K562 (cell line): Measurements from ENCODE around the gene HEXIM2. TPM values are rescaled to one million over a fixed set of nuclear protein-coding genes. Genes with fewer than 3 reads are reported as not detected.

Source experiments
- ARNT ChIP-seq, 2 experiments: fragments of 450-650 bp; IDR thresholded peaks; 2 replicates each; pipeline ENCODE4 v1.6.1; 2016; ENCODE audit warnings: mild to moderate bottlenecking in 1 of 2
- BHLHE40 ChIP-seq: IDR thresholded peaks from 2 replicates; pipeline ENCODE4 v1.6.1; 2011; ENCODE audit warnings: low read length, improper control_type of control experiment
- CREM ChIP-seq: IDR thresholded peaks from 2 replicates; pipeline ENCODE4 v1.6.1; 2014; ENCODE audit warnings: antibody characterized with exemption, low read depth
- E2F8 ChIP-seq: fragments of 450-650 bp; IDR thresholded peaks from 2 replicates; pipeline ENCODE4 v1.7.1; 2018; ENCODE audit warnings: mild to moderate bottlenecking, low read depth; ENCODE audit not compliant: partially characterized antibody
- JUN ChIP-seq, 2 experiments: sonication (generic) in 1 of 2; formaldehyde crosslinking in 1 of 2; IDR thresholded peaks; 2 replicates each; pipeline versions ENCODE4 v1.6.1 to v1.8.0; 2012 to 2022; ENCODE audit warnings: borderline replicate concordance in 2 of 2, mild to moderate bottlenecking in 2 of 2, improper control_type of control experiment in 1 of 2, low read depth in 1 of 2, low read length in 1 of 2, missing genetic modification reagents in 1 of 2
- MTA3 ChIP-seq: fragments of 450-650 bp; formaldehyde crosslinking; IDR thresholded peaks from 2 replicates; pipeline ENCODE4 v1.6.1; 2017; ENCODE audit warnings: mild to moderate bottlenecking, borderline replicate concordance
- NKRF ChIP-seq: fragments of 450-650 bp; IDR thresholded peaks from 2 replicates; pipeline ENCODE4 v1.6.1; 2016; ENCODE audit warnings: borderline replicate concordance
- PHF20 ChIP-seq: fragments of 450-650 bp; IDR thresholded peaks from 2 replicates; pipeline ENCODE4 v1.6.1; 2018; ENCODE audit not compliant: partially characterized antibody
- POLR2G ChIP-seq: fragments of 200-400 bp; formaldehyde crosslinking; IDR thresholded peaks from 2 replicates; pipeline ENCODE4 v1.6.1; 2017; ENCODE audit warnings: low read depth, mild to moderate bottlenecking, antibody characterized with exemption, low read length, moderate library complexity
- RBBP5 ChIP-seq: fragments of 200-600 bp; sonication (generic); IDR thresholded peaks from 2 replicates; pipeline ENCODE4 v1.6.1; 2012; ENCODE audit warnings: borderline replicate concordance, mild to moderate bottlenecking, low read length, control low read depth, inconsistent platforms; ENCODE audit not compliant: insufficient read depth, poor library complexity, severe bottlenecking
- RBM22 ChIP-seq: fragments of 200-400 bp; formaldehyde crosslinking; IDR thresholded peaks from 2 replicates; pipeline ENCODE4 v1.6.1; 2018; ENCODE audit warnings: low read length, low read depth; ENCODE audit not compliant: poor library complexity, severe bottlenecking
- TEAD2 ChIP-seq: fragments of 450-650 bp; IDR thresholded peaks from 2 replicates; pipeline ENCODE4 v1.6.1; 2016; ENCODE audit warnings: missing genetic modification characterization, control low read depth, missing compliant biosample characterization
- polyA plus RNA-seq, 8 experiments: library from polyadenylated mRNA; depleted of rRNA in 4 of 8; stranded (reverse) in 5 of 8; unstranded in 3 of 8; fragments of >200 nt; fragmentation: Nextera tagmentation in 2 of 8; fragmentation: Illumina TruSeq in 1 of 8; extraction: Ambion mirVana in 2 of 8; extraction: Trizol in 1 of 8; gene quantifications; 2 replicates each; pipeline versions ENCODE4 v1.2.1 to v1.2.3, GENCODE V29; 2011 to 2014; ENCODE audit warnings: inconsistent platforms in 1 of 8, missing spikeins in 1 of 8
- total RNA-seq, 7 experiments: library from RNA; depleted of rRNA in 6 of 7; stranded (reverse); fragments of >200 nt in 6 of 7; fragmentation: Illumina TruSeq in 2 of 7; extraction: Trizol in 2 of 7; gene quantifications; 2 replicates each; pipeline versions ENCODE4 v1.2.1 to v1.2.3, GENCODE V29; 2011 to 2021; ENCODE audit warnings: low replicate concordance in 1 of 7
- TF ChIP-seq, protein P1 (sequence below): sonication (generic); IDR thresholded peaks from 2 replicates; pipeline ENCODE4 v1.6.1; 2016

HEXIM2 gene
- total and polyA plus RNA-seq, 9 of the 15 experiments (the other 6 are each of a cell fraction or from before 2014, with no cell fraction given), result 0.69 to 3.4 (median 1.1) TPM; not detected in 2

DNA sequence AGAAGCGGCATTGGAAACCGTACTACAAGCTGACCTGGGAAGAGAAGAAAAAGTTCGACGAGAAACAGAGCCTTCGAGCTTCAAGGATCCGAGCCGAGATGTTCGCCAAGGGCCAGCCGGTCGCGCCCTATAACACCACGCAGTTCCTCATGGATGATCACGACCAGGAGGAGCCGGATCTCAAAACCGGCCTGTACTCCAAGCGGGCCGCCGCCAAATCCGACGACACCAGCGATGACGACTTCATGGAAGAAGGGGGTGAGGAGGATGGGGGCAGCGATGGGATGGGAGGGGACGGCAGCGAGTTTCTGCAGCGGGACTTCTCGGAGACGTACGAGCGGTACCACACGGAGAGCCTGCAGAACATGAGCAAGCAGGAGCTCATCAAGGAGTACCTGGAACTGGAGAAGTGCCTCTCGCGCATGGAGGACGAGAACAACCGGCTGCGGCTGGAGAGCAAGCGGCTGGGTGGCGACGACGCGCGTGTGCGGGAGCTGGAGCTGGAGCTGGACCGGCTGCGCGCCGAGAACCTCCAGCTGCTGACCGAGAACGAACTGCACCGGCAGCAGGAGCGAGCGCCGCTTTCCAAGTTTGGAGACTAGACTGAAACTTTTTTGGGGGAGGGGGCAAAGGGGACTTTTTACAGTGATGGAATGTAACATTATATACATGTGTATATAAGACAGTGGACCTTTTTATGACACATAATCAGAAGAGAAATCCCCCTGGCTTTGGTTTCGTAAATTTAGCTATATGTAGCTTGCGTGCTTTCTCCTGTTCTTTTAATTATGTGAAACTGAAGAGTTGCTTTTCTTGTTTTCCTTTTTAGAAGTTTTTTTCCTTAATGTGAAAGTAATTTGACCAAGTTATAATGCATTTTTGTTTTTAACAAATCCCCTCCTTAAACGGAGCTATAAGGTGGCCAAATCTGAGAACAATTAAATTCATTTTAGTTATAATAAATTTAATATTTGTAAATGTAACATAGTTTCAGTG, 11.7 kb upstream of the HEXIM2 start (continued):
- TF ChIP-seq E2F8 (peak; percentile 29), MTA3 (peak; percentile 42; the same call in 1 of the 2 replicates), POLR2G (peak; percentile 81), PHF20 (no peak), JUN (IDR thresholded peaks at IDR 0.05; ENCODE audit: borderline replicate concordance, low read depth, low read length) (no peak), JUN (CRISPR knock-in tag; IDR thresholded peaks at IDR 0.05; ENCODE audit: borderline replicate concordance) (peak; percentile 14; the same call in 1 of the 2 replicates), RBBP5 (peak; percentile 85), TEAD2 (tag) (no peak), CREM (peak; percentile 57), NKRF (peak; percentile 28; the same call in 1 of the 2 replicates), ARNT (IDR thresholded peaks at IDR 0.05) (no peak), RBM22 (peak; percentile 71), BHLHE40 (no peak)
- TF ChIP-seq, protein P1, sequence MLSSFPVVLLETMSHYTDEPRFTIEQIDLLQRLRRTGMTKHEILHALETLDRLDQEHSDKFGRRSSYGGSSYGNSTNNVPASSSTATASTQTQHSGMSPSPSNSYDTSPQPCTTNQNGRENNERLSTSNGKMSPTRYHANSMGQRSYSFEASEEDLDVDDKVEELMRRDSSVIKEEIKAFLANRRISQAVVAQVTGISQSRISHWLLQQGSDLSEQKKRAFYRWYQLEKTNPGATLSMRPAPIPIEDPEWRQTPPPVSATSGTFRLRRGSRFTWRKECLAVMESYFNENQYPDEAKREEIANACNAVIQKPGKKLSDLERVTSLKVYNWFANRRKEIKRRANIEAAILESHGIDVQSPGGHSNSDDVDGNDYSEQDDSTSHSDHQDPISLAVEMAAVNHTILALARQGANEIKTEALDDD, result no peak
